GM19455 (cell line): Measurements from ENCODE around the gene PNMA3.
"Not testable (repeated sequence)": the region's sequence is repeated elsewhere in the genome, so short reads cannot be mapped to it uniquely, and the experiment has no call there.

Experiments
- ATAC-seq: cut with Tn5 transposase; IDR thresholded peaks from one replicate; pipeline ENCODE4 v1.9.1; 2021; ENCODE audit not compliant: unreplicated experiment

PNMA3 gene

GRCh38 chrX:153055871-153056749, at the start of gene PNMA3:
Gene PNMA3 (plus strand): TSS chrX:153056470. CDS start chrX:153057056, 586 bp downstream.
- no peak for ATAC-seq

DNA sequence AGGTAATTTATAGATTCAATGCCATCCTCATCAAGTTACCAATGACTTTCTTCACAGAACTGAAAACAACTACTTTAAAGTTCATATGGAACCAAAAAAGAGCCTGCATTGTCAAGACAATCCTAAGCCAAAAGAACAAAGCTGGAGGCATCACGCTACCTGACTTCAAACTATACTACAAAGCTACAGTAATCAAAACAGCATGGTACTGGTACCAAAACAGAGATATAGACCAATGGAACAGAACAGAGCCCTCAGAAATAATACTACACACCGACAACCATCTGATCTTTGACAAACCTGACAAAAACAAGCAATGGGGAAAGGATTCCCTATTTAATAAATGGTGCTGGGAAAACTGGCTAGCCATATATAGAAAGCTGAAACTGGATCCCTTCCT, 39.1 kb upstream of the PNMA3 start:
- ATAC-seq = not testable (repeated sequence)

DNA sequence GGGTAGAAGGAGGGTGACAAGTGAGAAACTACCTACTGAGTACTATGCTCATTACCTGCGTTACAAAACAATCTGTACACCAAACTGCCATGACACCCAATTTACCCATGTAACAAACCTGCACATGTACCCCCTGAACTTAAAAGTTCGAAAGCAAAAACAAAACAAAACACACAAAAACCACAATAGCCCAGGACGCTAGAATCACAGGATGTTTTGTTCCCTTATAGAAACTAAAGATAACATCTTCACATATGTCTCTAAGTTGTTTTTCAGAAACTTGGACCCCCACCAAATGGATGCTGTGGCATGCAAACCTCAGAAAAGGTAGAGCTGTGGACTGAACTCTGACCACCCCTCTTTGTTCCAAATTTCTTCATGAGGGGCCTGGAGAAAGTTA, 37.1 kb upstream of the PNMA3 start:
- no peak for ATAC-seq

- ATAC-seq = not testable (repeated sequence)
Observed at GRCh38 chrX:153026501-153026900, 29.8 kb upstream of the PNMA3 start.

GRCh38 chrX:153028487-153028886, 27.8 kb upstream of the PNMA3 start:
- ATAC-seq = not testable (repeated sequence)

- no peak for ATAC-seq
Observed at GRCh38 chrX:153029162-153029561, 27.1 kb upstream of the PNMA3 start.

DNA sequence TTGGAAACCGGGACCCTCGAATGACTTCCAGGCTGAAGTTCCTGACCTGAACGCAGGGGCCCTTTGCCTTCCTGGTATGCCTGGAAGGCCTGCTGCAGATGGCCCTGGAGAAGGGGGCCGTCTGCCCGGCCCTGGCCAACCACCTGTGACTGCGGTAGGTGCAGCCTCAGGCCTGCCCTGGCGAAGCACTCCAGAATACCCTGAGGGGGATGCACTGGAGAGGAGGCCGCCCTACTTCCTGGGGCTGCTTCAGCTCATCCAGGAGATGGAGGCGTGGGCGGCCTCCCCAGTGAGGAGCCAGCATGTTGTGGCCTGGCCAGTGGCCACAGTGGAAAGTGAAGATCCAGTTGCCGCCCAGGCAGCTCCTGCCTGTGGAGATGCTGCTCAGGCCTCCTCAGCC, 26.4 kb upstream of the PNMA3 start:
- no peak for ATAC-seq

DNA sequence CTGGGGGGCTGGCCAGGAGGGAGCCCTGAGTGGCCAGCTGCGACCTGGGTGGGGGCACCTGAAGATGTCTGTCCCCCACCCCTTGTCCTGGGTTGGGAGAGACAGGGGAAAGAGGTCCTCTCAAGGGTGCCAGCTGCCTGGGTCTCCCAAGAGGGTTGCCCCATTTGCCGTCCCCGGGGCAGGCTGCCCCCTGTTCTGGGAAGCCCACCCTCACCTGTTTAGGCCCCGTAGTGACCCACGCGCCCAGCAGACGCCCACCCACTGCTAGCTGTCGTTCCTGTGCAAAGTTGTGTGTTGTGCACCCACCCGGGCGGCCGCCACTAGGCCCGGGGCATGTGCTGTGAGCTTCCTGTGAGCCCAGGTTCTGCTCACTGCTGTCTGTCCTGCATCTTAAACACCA, 25.5 kb upstream of the PNMA3 start:
- ATAC-seq = no peak

- peak; percentile 69 for ATAC-seq
Observed at GRCh38 chrX:153032397-153033118, 23.7 kb upstream of the PNMA3 start.

DNA sequence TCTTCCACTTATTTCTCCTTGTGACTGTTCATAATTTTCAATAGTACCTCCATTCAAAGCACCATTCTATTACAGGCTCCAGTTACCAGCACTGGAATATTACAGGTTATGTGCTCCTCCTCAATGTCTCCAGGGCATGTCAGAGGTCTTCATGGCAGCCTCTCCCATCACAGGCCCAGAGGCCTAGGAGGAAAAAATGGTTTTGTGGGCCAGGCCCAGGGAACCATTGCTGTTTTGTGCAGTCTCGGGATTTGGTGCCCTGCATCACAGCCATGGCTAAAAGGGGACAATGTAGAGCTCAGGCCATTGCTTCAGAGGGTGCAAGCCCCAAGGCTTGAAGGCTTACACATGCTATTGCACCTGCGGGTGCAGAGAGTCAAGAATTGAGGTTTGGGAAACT, 7.2 kb upstream of the PNMA3 start:
- no peak for ATAC-seq

DNA sequence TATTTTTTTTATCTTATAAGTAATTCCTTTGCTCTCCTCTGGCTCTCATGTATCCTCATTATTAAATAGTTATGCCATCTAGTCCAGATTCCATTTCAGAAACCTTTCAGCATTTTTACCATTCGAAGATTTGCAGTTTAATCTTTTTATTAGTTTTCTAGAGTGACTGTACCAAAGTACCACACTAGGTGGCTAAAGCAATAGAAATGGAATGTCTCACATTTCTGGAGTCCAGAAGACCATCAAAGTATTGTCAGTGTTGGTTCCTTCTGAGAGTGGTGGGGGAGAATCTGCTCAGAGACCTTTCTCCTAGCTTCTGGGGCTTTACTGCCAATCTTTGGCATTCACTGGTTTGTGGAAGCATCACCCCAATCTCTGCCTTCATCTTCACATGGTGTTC, 3.7 kb upstream of the PNMA3 start:
- no peak for ATAC-seq

DNA sequence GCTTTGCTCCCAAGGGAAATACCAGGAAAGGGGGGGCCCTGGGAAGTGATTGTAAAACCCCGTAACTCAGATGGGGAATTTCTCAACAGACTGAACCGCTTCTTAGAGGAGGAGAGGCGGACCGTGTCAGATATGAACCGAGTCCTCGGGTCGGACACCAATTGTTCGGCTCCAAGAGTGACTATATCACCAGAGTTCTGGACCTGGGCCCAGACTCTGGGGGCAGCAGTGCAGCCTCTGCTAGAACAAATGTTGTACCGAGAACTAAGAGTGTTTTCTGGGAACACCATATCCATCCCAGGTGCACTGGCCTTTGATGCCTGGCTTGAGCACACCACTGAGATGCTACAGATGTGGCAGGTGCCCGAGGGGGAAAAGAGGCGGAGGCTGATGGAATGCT, 1.0 kb downstream of the PNMA3 start:
- no peak for ATAC-seq

- ATAC-seq = no peak
Observed at GRCh38 chrX:153059191-153060094, 3.2 kb downstream of the PNMA3 start.

DNA sequence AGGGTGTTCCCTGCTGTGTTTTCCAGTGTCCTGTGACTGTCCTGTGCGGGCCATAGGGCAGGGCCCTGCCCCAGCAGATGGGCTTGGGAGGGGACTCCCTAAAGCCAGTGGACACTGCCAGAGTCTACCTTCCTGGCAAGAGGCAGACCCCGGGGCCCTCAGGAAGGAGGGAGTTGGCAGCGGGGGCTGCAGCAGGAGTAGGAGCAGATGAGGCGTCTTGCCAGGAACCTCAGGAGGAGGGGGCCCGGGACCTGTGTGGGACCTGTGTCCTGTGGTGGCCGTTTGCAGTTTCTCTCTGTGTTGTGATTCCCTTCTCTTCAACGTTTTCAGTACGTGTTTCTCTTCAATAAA, 3.8 kb downstream of the PNMA3 start:
- no peak for ATAC-seq

DNA sequence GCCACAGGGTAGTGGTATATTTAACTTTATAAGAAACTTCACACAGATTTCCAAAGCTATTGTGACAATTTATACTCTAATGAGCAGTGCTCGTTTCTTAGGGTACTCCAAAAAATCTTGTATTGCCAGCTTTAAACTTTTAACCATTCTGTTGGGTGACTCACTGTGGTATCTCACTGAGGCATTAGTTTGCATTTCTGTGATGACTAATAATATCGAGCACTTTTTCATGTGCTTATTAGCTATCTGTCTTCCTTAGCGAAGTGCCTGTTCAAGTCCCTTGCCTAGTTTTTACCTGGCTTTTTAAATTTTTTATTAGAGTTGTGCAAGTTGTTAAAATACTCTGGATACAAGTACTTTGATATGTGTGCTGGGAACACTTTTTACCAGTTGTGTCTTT, 5.5 kb downstream of the PNMA3 start:
- ATAC-seq = no peak

- no peak for ATAC-seq
Observed at GRCh38 chrX:153063315-153063714, 7.0 kb downstream of the PNMA3 start.

DNA sequence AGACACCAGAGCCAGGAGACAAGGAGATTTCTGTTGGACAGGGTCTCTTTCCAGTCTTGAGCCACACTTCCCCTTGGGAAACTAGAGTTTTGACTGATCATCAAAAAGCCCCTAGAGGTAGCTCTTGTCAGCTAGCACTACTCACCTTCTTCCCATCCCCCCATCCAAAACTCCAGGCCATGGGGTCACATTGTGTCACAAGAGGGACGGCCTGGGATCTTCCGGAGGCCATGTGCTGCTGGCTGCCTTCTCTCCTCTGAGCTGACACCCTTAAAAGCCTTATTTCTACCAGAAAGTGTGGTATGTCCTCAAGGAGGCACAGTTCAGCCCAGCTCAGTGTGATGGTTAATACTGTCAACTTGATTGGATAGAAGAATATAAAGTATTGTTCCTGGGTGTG, 7.8 kb downstream of the PNMA3 start:
- ATAC-seq = no peak

- ATAC-seq = no peak
Observed at GRCh38 chrX:153065389-153065788, 9.1 kb downstream of the PNMA3 start.

DNA sequence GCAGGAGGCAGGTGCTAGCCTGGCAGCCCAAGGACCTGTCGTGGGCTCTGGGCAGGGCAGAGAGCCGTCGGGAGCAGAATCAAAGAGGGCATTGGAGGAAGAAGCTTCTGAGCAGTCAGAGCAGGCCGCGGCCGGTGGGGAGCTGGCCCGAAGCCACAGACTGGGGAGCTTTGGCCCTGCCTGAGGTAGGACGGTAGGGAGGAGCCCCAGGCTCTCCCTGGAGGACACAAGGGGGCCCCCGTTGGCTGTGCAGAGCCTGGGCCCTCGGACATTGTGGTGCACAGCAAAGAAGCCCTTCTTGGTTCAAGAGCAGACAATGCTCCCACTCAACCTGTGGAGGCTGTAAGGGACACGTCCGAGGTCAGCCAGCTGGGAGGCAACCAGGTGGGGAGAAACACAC, 10.1 kb downstream of the PNMA3 start:
- not testable (repeated sequence) for ATAC-seq

GRCh38 chrX:153071909-153072583, 15.8 kb downstream of the PNMA3 start, which contains the start of gene PNMA6A:
Gene PNMA6A (plus strand): TSS chrX:153072454. CDS start chrX:153073063, 609 bp downstream.
- ATAC-seq = not testable (repeated sequence)

DNA sequence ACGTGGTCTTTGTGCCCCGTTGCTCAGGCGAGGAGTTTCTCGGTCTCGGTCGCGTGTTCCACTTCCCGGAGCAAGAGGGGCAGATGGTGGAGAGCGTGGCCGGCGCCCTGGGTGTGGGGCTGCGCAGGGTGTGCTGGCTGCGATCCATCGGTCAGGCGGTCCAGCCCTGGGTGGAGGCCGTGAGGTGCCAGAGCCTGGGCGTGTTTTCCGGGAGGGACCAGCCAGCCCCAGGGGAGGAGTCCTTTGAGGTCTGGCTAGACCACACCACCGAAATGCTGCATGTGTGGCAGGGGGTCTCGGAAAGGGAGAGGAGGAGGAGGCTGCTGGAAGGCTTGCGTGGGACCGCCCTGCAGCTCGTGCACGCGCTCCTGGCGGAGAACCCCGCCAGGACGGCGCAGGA, 17.1 kb downstream of the PNMA3 start:
- ATAC-seq = not testable (repeated sequence)
